Adrenal gland (tissue), 12 donors: ENCODE data around the gene RCOR1. TPM values are rescaled to one million over a fixed set of nuclear protein-coding genes. Genes with fewer than 3 reads are reported as not detected.
A peak's percentile ranks its signal among the peaks of the same experiment; 100 is the strongest.

Source experiments
- DNase-seq, 7 donors: peaks; one replicate each; pipeline ENCODE4 v3.0.0-alpha.2; 2019 to 2020
- H3K27ac ChIP-seq, 5 donors: fragments of 200-600 bp; sonication (generic) in 4 of 5; 1 replicate in 3 of 5; 2 replicates in 2 of 5; pipeline versions ENCODE4 v1.5.1 to v1.8.0; 2016 to 2020; ENCODE audit warnings: mild to moderate bottlenecking in 1 of 5
- H3K27me3 ChIP-seq: fragments of 200-600 bp; 2 replicates; pipeline ENCODE4 v1.8.0; 2021
- H3K36me3 ChIP-seq, 2 donors: fragments of 200-600 bp; replicated peaks in 1 of 2; 1 replicate in 1 of 2; 2 replicates in 1 of 2; pipeline versions ENCODE4 v1.5.1 to v1.8.0; 2018 to 2022
- H3K4me1 ChIP-seq, 2 donors: fragments of 200-600 bp; replicated peaks in 1 of 2; 1 replicate in 1 of 2; 2 replicates in 1 of 2; pipeline versions ENCODE4 v1.5.1 to v1.8.0; 2018 to 2021
- H3K4me3 ChIP-seq, 4 donors: fragments of 200-600 bp; sonication (generic) in 3 of 4; one replicate each; pipeline ENCODE4 v1.5.1; 2016 to 2018
- H3K9me3 ChIP-seq, 3 donors: fragments of 200-600 bp; sonication (generic) in 1 of 3; replicated peaks in 1 of 3; 1 replicate in 2 of 3; 2 replicates in 1 of 3; pipeline versions ENCODE4 v1.5.1 to v1.8.0; 2016 to 2021
- CTCF ChIP-seq, 6 experiments: fragments of 450-650 bp in 4 of 6; fragments of 200-600 bp in 2 of 6; sonication (generic) in 1 of 6; IDR thresholded peaks; 1 replicate in 5 of 6; 2 replicates in 1 of 6; pipeline versions ENCODE4 v1.5.1 to v1.8.0; 2016 to 2021; ENCODE audit warnings: antibody characterized with exemption in 6 of 6, mild to moderate bottlenecking in 2 of 6, moderate library complexity in 1 of 6
- POLR2A ChIP-seq, 2 donors: fragments of 450-650 bp; IDR thresholded peaks; one replicate each; pipeline ENCODE4 v1.6.1; 2017; ENCODE audit warnings: antibody characterized with exemption in 2 of 2, mild to moderate bottlenecking in 2 of 2, moderate library complexity in 1 of 2
- WGBS, 4 donors: extraction: QIAGEN DNeasy Blood & Tissue Kit in 2 of 4; methylation state at CpG; one replicate each; pipeline versions ENCODE4 v1.1.5 to v1.1.7; 2013 to 2017; 5-methylcytosine and 5-hydroxymethylcytosine counted together
- intact Hi-C, 2 donors: fragments of 100-400 bp; cut with DNase I; formaldehyde crosslinking; loops; one replicate each; pipeline versions ENCODE4 v1.14.1 to v1.15.0; 2022 to 2023
- polyA plus RNA-seq, 3 donors: library from polyadenylated mRNA; stranded (reverse); fragments of 200-250 nt in 2 of 3; fragments of 350-450 nt in 1 of 3; fragmentation: Illumina TruSeq in 1 of 3; extraction: RNeasy Lipid Tissue Mini Kit (QIAGEN cat#74804) in 1 of 3; gene quantifications; one replicate each; pipeline ENCODE4 v1.2.3, GENCODE V29; 2013 to 2014
- total RNA-seq, 9 donors: library from RNA; depleted of rRNA in 4 of 9; stranded (reverse); fragments of >200 nt in 4 of 9; fragments of 120-200 nt in 1 of 9; fragmentation: NEBNext Ultra II Directional in 1 of 9; extraction: Animal tissue kit (Norgen Biotek cat#: 25700) in 1 of 9; gene quantifications; one replicate each; pipeline versions ENCODE4 v1.1.0 to v1.2.4, GENCODE V29; 2013 to 2023
- donor health status: healthy with polysubstance abuse.
- donor health status: Bipolar disorder and iron deficiency.
- donor health status: DM: yes; HTN: yes; CAD: no.
- donor health status: DM: no; HTN: no; CAD: no.
- donor health status: DM: no; HTN: no; CAD: no.
- donor health status: DM: yes; HTN: yes; CAD: no.

Gene RCOR1
- total and polyA plus RNA-seq, 12 donors: 3.8 to 17.7 (median 11.3) TPM

GRCh38 chr14:102590667-102591099 is 1.8 kb upstream of the RCOR1 start:
- DNase-seq: peak; percentile 26 to 63 (median 41)
- 29 to 43% (median 35%) methylated on average over 4 to 13 of the region's 13 CpGs for WGBS, 4 donors
- no peaks in the 10 kb centered on the region for H3K27me3 ChIP-seq
- TF ChIP-seq POLR2A (IDR thresholded peaks at IDR 0.05) (no peak), CTCF (IDR thresholded peaks at IDR 0.05) (peak in 3 of 6 experiments; percentile 35 to 40 (median 36))
- H3K9me3 ChIP-seq: no peaks in the 10 kb centered on the region
- peak overlapping the region in 2 of 5 donors; percentile 97 to 99 for H3K27ac ChIP-seq
- intact Hi-C loops: loop anchor here in 1 of 2 donors (10.0 kb wide), 1 partner anchor 66 kb away; no protein-coding TSS in a partner anchor
- no peaks in the 10 kb centered on the region for H3K36me3 ChIP-seq
- H3K4me1 ChIP-seq: peaks cover 5 to 28% of the 10 kb centered on the region in 2 donors
- peak overlapping the region in 1 of 4 donors; percentile 96 for H3K4me3 ChIP-seq

GRCh38 chr14:102591372-102591943 is 991 bp upstream of the RCOR1 start:
- Histone ChIP-seq H3K36me3 (no peaks in the 10 kb centered on the region), H3K9me3 (no peaks in the 10 kb centered on the region), H3K27ac (peak overlapping the region; percentile 90 to 99 (median 97)), H3K4me3 (peak overlapping the region; percentile 83 to 96 (median 85)), H3K4me1 (peaks cover 5 to 28% of the 10 kb centered on the region in 2 donors), H3K27me3 (no peaks in the 10 kb centered on the region)
- no peak for TF ChIP-seq CTCF (IDR thresholded peaks at IDR 0.05)
- intact Hi-C loops: loop anchor here in 1 of 2 donors (10.0 kb wide), 1 partner anchor 67 kb away; no protein-coding TSS in a partner anchor
- WGBS, 4 donors: 0 to 2% (median 1%) methylated on average over 5 to 37 of the region's 37 CpGs
- peak; percentile 30 to 60 (median 43) for DNase-seq

- TF ChIP-seq POLR2A (IDR thresholded peaks at IDR 0.05) (no peak), CTCF (IDR thresholded peaks at IDR 0.05) (no peak)
- intact Hi-C loops: loop anchor here in 1 of 2 donors (10.0 kb wide), 1 partner anchor 68 kb away; no protein-coding TSS in a partner anchor
- 0 to 1% methylated on average over 24 to 41 of the region's 49 CpGs; no CpG with 5 or more reads in 2 of the 4 donors for WGBS, 4 donors
Observed at GRCh38 chr14:102592763-102593060, 263 bp downstream of the RCOR1 start.

GRCh38 chr14:102593061-102593824 is 794 bp downstream of the RCOR1 start:
- H3K4me3 ChIP-seq: peak overlapping the region; percentile 21 to 96 (median 78)
- WGBS, 4 donors: 0 to 1% (median 0%) methylated on average over 4 to 75 of the region's 75 CpGs
- no peaks in the 10 kb centered on the region for H3K27me3 ChIP-seq
- peaks cover 5 to 28% of the 10 kb centered on the region in 2 donors for H3K4me1 ChIP-seq
- H3K27ac ChIP-seq: peak overlapping the region; percentile 39 to 99 (median 97)
- no peaks in the 10 kb centered on the region for H3K36me3 ChIP-seq
- TF ChIP-seq CTCF (IDR thresholded peaks at IDR 0.05) (peak; percentile 20 to 51 (median 46)), POLR2A (IDR thresholded peaks at IDR 0.05) (no peak)
- intact Hi-C loops: loop anchor here in 1 of 2 donors (10.0 kb wide), 1 partner anchor 68 kb away; no protein-coding TSS in a partner anchor
- peak; percentile 45 to 64 (median 58) for DNase-seq
- H3K9me3 ChIP-seq: no peaks in the 10 kb centered on the region

More at GRCh38 chr14:102592763-102593060, 263 bp downstream of the RCOR1 start:
- H3K36me3 ChIP-seq: no peaks in the 10 kb centered on the region
- DNase-seq: no peak
- H3K4me3 ChIP-seq: peak overlapping the region; percentile 21 to 96 (median 56)
- peak overlapping the region in 4 of 5 donors; percentile 83 to 99 (median 97) for H3K27ac ChIP-seq
- H3K4me1 ChIP-seq: peaks cover 5 to 28% of the 10 kb centered on the region in 2 donors
- H3K27me3 ChIP-seq: no peaks in the 10 kb centered on the region
- no peaks in the 10 kb centered on the region for H3K9me3 ChIP-seq
